ENCODE results near the gene GRM4. TPM values are rescaled to one million over a fixed set of nuclear protein-coding genes. Genes with fewer than 3 reads are reported as not detected.

GRM4 gene
- total and polyA plus RNA-seq, 4 donors = 2.8 to 22.1 (median 15.2) TPM

GRCh38 chr6:34131326-34132290 is 14.3 kb downstream of the GRM4 start:
- DNase-seq (ENCODE audit: low read depth in 4 of 6, low spot score in 6 of 6) = peak in 1 of 6 donors; percentile 61
- Histone ChIP-seq H3K27ac (ENCODE audit: low read depth, low read length) (no peak overlapping the region), H3K4me3 (ENCODE audit: low read depth, low read length) (no peak overlapping the region), H3K27me3 (ENCODE audit: control insufficient read depth, insufficient read depth, low read length) (no peaks in the 10 kb centered on the region), H3K4me1 (ENCODE audit: control insufficient read depth, insufficient read depth, low read length) (peaks cover 24% of the 10 kb centered on the region), H3K36me3 (ENCODE audit: control insufficient read depth, insufficient read depth, low read length) (peaks cover 11% of the 10 kb centered on the region), H3K9me3 (ENCODE audit: control insufficient read depth, insufficient read depth, low read length) (no peaks in the 10 kb centered on the region)
- 16% methylated on average over 10 of the region's 11 CpGs for WGBS (ENCODE audit: insufficient coverage)

GRCh38 chr6:34130862-34131261 is 15.0 kb downstream of the GRM4 start:
- no peak for DNase-seq (ENCODE audit: low read depth in 4 of 6, low spot score in 6 of 6)
- 45% methylated on average over 5 of the region's 5 CpGs for WGBS (ENCODE audit: insufficient coverage)
- Histone ChIP-seq H3K36me3 (ENCODE audit: control insufficient read depth, insufficient read depth, low read length) (peaks cover 11% of the 10 kb centered on the region), H3K4me3 (ENCODE audit: low read depth, low read length) (no peak overlapping the region), H3K9me3 (ENCODE audit: control insufficient read depth, insufficient read depth, low read length) (no peaks in the 10 kb centered on the region), H3K4me1 (ENCODE audit: control insufficient read depth, insufficient read depth, low read length) (peaks cover 18% of the 10 kb centered on the region), H3K27me3 (ENCODE audit: control insufficient read depth, insufficient read depth, low read length) (no peaks in the 10 kb centered on the region), H3K27ac (ENCODE audit: low read depth, low read length) (no peak overlapping the region)

- Histone ChIP-seq H3K27ac (ENCODE audit: low read depth, low read length) (no peak overlapping the region), H3K27me3 (ENCODE audit: control insufficient read depth, insufficient read depth, low read length) (no peaks in the 10 kb centered on the region), H3K36me3 (ENCODE audit: control insufficient read depth, insufficient read depth, low read length) (peaks cover 11% of the 10 kb centered on the region), H3K9me3 (ENCODE audit: control insufficient read depth, insufficient read depth, low read length) (no peaks in the 10 kb centered on the region), H3K4me1 (ENCODE audit: control insufficient read depth, insufficient read depth, low read length) (peaks cover 18% of the 10 kb centered on the region), H3K4me3 (ENCODE audit: low read depth, low read length) (no peak overlapping the region)
- DNase-seq (ENCODE audit: low read depth in 4 of 6, low spot score in 6 of 6) = no peak
- WGBS (ENCODE audit: insufficient coverage) = 15% methylated on average over 3 of the region's 5 CpGs
These were observed 16.1 kb downstream of the GRM4 start for GRCh38 chr6:34129753-34130152.

GRCh38 chr6:34128045-34128444 is 17.8 kb downstream of the GRM4 start:
- H3K4me3 ChIP-seq (ENCODE audit: low read depth, low read length) = no peak overlapping the region
- WGBS (ENCODE audit: insufficient coverage) = 81% methylated on average over 12 of the region's 13 CpGs
- no peaks in the 10 kb centered on the region for H3K27me3 ChIP-seq (ENCODE audit: control insufficient read depth, insufficient read depth, low read length)
- peaks cover 6% of the 10 kb centered on the region for H3K36me3 ChIP-seq (ENCODE audit: control insufficient read depth, insufficient read depth, low read length)
- no peaks in the 10 kb centered on the region for H3K9me3 ChIP-seq (ENCODE audit: control insufficient read depth, insufficient read depth, low read length)
- no peak for DNase-seq (ENCODE audit: low read depth in 4 of 6, low spot score in 6 of 6)
- H3K4me1 ChIP-seq (ENCODE audit: control insufficient read depth, insufficient read depth, low read length) = peaks cover 18% of the 10 kb centered on the region
- no peak overlapping the region for H3K27ac ChIP-seq (ENCODE audit: low read depth, low read length)

- DNase-seq (ENCODE audit: low read depth in 4 of 6, low spot score in 6 of 6) = no peak
- Histone ChIP-seq H3K9me3 (ENCODE audit: control insufficient read depth, insufficient read depth, low read length) (no peaks in the 10 kb centered on the region), H3K36me3 (ENCODE audit: control insufficient read depth, insufficient read depth, low read length) (peaks cover 2% of the 10 kb centered on the region), H3K4me1 (ENCODE audit: control insufficient read depth, insufficient read depth, low read length) (peaks cover 14% of the 10 kb centered on the region), H3K27ac (ENCODE audit: low read depth, low read length) (no peak overlapping the region), H3K4me3 (ENCODE audit: low read depth, low read length) (no peak overlapping the region), H3K27me3 (ENCODE audit: control insufficient read depth, insufficient read depth, low read length) (no peaks in the 10 kb centered on the region)
- WGBS (ENCODE audit: insufficient coverage) = 52% methylated on average over 3 of the region's 3 CpGs
These were observed 19.5 kb downstream of the GRM4 start for GRCh38 chr6:34126419-34126818.

GRCh38 chr6:34125939-34126338 is 19.9 kb downstream of the GRM4 start:
- Histone ChIP-seq H3K27me3 (ENCODE audit: control insufficient read depth, insufficient read depth, low read length) (no peaks in the 10 kb centered on the region), H3K4me3 (ENCODE audit: low read depth, low read length) (no peak overlapping the region), H3K4me1 (ENCODE audit: control insufficient read depth, insufficient read depth, low read length) (peaks cover 12% of the 10 kb centered on the region)

GRCh38 chr6:34120953-34121675 is 24.8 kb downstream of the GRM4 start:
- Histone ChIP-seq H3K4me1 (ENCODE audit: control insufficient read depth, insufficient read depth, low read length) (no peaks in the 10 kb centered on the region), H3K9me3 (ENCODE audit: control insufficient read depth, insufficient read depth, low read length) (no peaks in the 10 kb centered on the region), H3K36me3 (ENCODE audit: control insufficient read depth, insufficient read depth, low read length) (no peaks in the 10 kb centered on the region), H3K4me3 (ENCODE audit: low read depth, low read length) (no peak overlapping the region), H3K27me3 (ENCODE audit: control insufficient read depth, insufficient read depth, low read length) (no peaks in the 10 kb centered on the region), H3K27ac (ENCODE audit: low read depth, low read length) (no peak overlapping the region)
- DNase-seq (ENCODE audit: low read depth in 4 of 6, low spot score in 6 of 6) = no peak
- 59% methylated on average over 9 of the region's 13 CpGs for WGBS (ENCODE audit: insufficient coverage)

More at GRCh38 chr6:34125939-34126338, 19.9 kb downstream of the GRM4 start:
- no peak overlapping the region for H3K27ac ChIP-seq (ENCODE audit: low read depth, low read length)
- H3K36me3 ChIP-seq (ENCODE audit: control insufficient read depth, insufficient read depth, low read length) = peaks cover 2% of the 10 kb centered on the region
- H3K9me3 ChIP-seq (ENCODE audit: control insufficient read depth, insufficient read depth, low read length) = no peaks in the 10 kb centered on the region
- WGBS (ENCODE audit: insufficient coverage) = 83% methylated on average over 2 of the region's 3 CpGs
- no peak for DNase-seq (ENCODE audit: low read depth in 4 of 6, low spot score in 6 of 6)

- no peaks in the 10 kb centered on the region for H3K9me3 ChIP-seq (ENCODE audit: control insufficient read depth, insufficient read depth, low read length)
- DNase-seq (ENCODE audit: low read depth in 4 of 6, low spot score in 6 of 6) = no peak
- 91% methylated on average over 9 of the region's 11 CpGs for WGBS (ENCODE audit: insufficient coverage)
- H3K36me3 ChIP-seq (ENCODE audit: control insufficient read depth, insufficient read depth, low read length) = no peaks in the 10 kb centered on the region
- H3K27me3 ChIP-seq (ENCODE audit: control insufficient read depth, insufficient read depth, low read length) = no peaks in the 10 kb centered on the region
- H3K4me1 ChIP-seq (ENCODE audit: control insufficient read depth, insufficient read depth, low read length) = peaks cover 13% of the 10 kb centered on the region
- no peak overlapping the region for H3K27ac ChIP-seq (ENCODE audit: low read depth, low read length)
- H3K4me3 ChIP-seq (ENCODE audit: low read depth, low read length) = no peak overlapping the region
These were observed 30.0 kb downstream of the GRM4 start for GRCh38 chr6:34115915-34116314.

- H3K27me3 ChIP-seq (ENCODE audit: control insufficient read depth, insufficient read depth, low read length) = no peaks in the 10 kb centered on the region
- H3K4me3 ChIP-seq (ENCODE audit: low read depth, low read length) = no peak overlapping the region
- no peak overlapping the region for H3K27ac ChIP-seq (ENCODE audit: low read depth, low read length)
- H3K9me3 ChIP-seq (ENCODE audit: control insufficient read depth, insufficient read depth, low read length) = no peaks in the 10 kb centered on the region
- H3K4me1 ChIP-seq (ENCODE audit: control insufficient read depth, insufficient read depth, low read length) = peaks cover 17% of the 10 kb centered on the region
- WGBS (ENCODE audit: insufficient coverage) = 33% methylated on average over 6 of the region's 10 CpGs
- no peaks in the 10 kb centered on the region for H3K36me3 ChIP-seq (ENCODE audit: control insufficient read depth, insufficient read depth, low read length)
- DNase-seq (ENCODE audit: low read depth in 4 of 6, low spot score in 6 of 6) = peak in 3 of 6 donors; percentile 18 to 67 (median 67)
These were observed 30.5 kb downstream of the GRM4 start for GRCh38 chr6:34115403-34115795.
